Fibroblast of villous mesenchyme (primary cell): ENCODE data around the gene ELANE. TPM values are rescaled to one million over a fixed set of nuclear protein-coding genes. Genes with fewer than 3 reads are reported as not detected.
A peak's percentile ranks its signal among the peaks of the same experiment; 100 is the strongest.

Experiments used
- DNase-seq: peaks from one replicate; pipeline ENCODE4 v3.0.0-alpha.2; 2010; ENCODE audit warnings: low read depth
- H3K4me3 ChIP-seq: 2 replicates; pipeline ENCODE4 v1.5.1; 2011; ENCODE audit warnings: low read depth, mild to moderate bottlenecking, low read length
- total RNA-seq: library from RNA; depleted of rRNA; stranded (reverse); fragments of >200 nt; gene quantifications from 2 replicates; pipeline ENCODE4 v1.2.3, GENCODE V29; 2012
- TF ChIP-seq, protein P1 (sequence below): IDR thresholded peaks from 2 replicates; pipeline ENCODE4 v1.5.1; 2012; ENCODE audit warnings: low read depth, mild to moderate bottlenecking, low read length; ENCODE audit not compliant: insufficient read depth

Gene ELANE
- not detected in 2 replicates for total RNA-seq

DNA sequence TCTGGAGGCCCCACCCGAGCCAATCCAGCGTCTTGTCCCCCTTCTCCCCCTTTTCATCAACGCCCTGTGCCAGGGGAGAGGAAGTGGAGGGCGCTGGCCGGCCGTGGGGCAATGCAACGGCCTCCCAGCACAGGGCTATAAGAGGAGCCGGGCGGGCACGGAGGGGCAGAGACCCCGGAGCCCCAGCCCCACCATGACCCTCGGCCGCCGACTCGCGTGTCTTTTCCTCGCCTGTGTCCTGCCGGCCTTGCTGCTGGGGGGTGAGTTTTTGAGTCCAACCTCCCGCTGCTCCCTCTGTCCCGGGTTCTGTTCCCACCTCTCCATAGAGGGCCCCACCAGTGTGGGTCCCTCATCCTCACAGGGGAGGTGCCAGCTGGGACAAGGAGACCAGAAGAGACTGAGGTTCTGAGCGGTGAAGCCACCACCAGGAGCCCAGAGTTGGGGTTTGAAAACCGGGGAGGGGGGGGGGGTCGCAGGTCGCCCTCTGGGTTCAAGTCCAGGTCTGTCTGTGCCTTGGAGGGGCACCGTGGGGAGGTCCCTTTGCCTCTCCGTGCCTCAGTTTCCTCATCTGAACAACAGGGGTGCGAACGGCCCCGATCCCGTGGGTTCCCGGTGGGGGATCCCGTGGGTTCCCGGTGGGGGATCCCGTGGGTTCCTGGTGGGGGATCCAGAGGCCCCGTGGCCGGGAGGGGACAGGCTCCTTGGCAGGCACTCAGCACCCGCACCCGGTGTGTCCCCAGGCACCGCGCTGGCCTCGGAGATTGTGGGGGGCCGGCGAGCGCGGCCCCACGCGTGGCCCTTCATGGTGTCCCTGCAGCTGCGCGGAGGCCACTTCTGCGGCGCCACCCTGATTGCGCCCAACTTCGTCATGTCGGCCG, at the start of gene ELANE:
TSS of gene ELANE (plus strand) at position 168 of the 878 bp plus-strand sequence. CDS start at position 194, 26 bp downstream.
- no peak for DNase-seq
- no peak within 1 kb of the TSS for H3K4me3 ChIP-seq
- TF ChIP-seq, protein P1, sequence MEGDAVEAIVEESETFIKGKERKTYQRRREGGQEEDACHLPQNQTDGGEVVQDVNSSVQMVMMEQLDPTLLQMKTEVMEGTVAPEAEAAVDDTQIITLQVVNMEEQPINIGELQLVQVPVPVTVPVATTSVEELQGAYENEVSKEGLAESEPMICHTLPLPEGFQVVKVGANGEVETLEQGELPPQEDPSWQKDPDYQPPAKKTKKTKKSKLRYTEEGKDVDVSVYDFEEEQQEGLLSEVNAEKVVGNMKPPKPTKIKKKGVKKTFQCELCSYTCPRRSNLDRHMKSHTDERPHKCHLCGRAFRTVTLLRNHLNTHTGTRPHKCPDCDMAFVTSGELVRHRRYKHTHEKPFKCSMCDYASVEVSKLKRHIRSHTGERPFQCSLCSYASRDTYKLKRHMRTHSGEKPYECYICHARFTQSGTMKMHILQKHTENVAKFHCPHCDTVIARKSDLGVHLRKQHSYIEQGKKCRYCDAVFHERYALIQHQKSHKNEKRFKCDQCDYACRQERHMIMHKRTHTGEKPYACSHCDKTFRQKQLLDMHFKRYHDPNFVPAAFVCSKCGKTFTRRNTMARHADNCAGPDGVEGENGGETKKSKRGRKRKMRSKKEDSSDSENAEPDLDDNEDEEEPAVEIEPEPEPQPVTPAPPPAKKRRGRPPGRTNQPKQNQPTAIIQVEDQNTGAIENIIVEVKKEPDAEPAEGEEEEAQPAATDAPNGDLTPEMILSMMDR = no peak

DNA sequence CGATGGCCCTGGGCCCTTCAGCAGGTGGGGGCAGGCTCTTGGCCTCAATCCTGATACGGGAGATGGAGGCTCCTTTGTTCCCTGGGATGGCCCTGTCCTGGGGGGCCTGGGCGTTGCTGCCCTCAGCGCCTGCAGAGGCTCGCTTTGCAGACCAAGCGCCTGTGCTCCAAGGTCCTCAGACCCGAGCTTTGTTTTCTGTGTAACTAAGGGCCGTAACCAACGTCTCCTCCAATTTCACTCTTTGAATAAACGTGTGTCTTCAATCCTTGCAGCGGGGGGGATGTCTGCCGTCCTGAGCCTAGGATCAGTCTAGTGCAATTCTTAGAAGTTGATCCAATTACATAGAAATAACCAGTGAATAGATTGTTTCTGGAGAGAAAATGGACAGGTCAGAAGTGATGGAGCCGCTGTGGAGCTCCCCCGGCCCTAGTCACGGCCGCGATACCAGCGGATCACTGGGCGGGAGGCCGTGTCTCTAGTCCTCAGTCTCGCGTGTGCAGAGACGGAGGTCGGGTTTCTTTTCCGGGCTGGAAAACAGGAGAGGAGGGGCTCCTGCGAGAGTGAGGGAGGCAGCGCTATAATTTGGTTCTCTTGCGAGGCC, 49.5 kb upstream of the ELANE start:
- peak overlapping the region; percentile 91 for H3K4me3 ChIP-seq
- no peak for DNase-seq

DNA sequence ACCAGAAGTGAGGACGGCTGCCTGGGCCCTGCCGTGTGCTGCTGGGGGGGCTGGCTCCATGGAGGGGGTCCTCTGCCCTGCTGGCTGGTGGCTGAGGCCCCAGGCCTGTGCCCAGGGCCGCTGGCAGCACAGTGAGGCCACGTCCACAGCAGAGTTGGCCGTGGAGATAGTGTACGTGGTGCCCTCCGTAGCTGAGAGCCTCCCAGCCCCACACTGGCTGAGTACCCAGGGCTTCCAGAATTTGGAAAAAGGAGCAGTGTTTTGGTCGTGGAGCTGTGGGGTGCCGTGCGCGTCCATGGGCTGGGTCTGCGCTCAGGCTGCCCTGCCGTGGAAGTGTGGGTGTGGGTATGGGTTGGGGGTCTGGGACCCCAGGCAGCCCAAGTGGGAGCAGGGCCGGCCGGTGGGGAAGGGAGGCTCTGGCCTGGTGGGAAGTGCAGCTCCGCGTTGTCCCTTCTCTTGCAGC, 49.0 kb upstream of the ELANE start:
- DNase-seq = no peak

More for the DNA sequence above, 49.5 kb upstream of the ELANE start:
- TF ChIP-seq, protein P1 = no peak

DNA sequence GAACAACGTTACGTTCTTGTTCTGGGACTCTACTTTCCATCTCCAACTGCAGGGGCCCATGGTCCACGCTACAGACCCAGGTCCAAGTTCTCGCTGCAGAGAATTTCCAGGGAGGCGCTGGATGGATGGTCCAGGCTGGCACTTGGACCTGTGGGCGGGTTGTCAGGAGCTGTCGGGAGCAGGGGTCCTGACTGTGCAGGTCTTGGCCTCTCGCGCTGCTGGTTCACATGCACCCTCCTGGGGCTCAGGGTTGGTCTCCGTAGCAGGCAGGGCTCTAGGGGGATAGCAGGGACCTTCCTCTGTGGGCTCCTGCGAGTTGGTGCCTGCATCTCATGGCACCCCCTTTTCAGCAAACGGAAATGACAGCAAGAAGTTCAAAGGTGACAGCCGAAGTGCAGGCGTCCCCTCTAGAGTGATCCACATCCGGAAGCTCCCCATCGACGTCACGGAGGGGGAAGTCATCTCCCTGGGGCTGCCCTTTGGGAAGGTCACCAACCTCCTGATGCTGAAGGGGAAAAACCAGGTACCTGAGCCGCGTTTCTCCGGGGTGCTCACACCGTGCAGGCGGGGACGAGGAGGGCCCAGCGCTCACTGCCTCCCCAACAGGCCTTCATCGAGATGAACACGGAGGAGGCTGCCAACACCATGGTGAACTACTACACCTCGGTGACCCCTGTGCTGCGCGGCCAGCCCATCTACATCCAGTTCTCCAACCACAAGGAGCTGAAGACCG, 48.3 kb upstream of the ELANE start:
- H3K4me3 ChIP-seq = no peak overlapping the region
- no peak for DNase-seq
- TF ChIP-seq, protein P1 = no peak

More for the DNA sequence above, 49.0 kb upstream of the ELANE start:
- TF ChIP-seq, protein P1 = no peak
- no peak overlapping the region for H3K4me3 ChIP-seq

DNA sequence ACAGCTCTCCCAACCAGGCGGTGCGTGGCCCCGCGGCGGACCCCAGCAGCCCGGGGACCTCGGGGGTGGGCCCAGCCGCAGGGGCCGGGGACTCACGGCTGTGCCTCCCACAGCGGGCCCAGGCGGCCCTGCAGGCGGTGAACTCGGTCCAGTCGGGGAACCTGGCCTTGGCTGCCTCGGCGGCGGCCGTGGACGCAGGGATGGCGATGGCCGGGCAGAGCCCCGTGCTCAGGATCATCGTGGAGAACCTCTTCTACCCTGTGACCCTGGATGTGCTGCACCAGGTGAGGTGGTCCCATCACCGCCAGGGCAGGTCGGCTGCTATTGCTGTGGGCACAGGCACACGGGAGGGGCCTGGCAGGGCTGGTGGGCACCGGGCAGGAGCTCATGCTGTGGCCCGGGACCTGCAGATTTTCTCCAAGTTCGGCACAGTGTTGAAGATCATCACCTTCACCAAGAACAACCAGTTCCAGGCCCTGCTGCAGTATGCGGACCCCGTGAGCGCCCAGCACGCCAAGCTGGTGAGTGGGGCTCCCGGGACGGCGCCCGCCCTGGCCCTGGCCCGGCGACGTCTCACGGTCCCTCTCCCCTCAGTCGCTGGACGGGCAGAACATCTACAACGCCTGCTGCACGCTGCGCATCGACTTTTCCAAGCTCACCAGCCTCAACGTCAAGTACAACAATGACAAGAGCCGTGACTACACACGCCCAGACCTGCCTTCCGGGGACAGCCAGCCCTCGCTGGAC, 47.5 kb upstream of the ELANE start:
- no peak overlapping the region for H3K4me3 ChIP-seq
- TF ChIP-seq, protein P1 = no peak
- DNase-seq = no peak

DNA sequence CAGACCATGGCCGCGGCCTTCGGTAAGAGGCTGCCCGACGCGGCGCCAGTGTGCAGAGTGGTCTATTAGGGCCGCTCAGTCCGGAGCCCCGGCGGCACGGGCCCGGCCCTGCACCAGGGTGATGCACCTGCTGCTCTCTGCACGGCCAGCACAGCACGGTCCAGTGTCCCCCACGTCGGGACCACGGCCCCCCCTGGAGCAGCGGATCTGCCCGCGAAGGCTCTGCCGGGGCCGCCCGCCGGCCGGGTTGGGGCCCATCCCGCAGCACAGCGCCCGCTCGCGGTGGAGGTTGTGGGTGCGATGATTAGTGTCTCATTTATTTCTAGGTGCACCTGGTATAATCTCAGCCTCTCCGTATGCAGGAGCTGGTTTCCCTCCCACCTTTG, 46.9 kb upstream of the ELANE start:
- DNase-seq = no peak
- TF ChIP-seq, protein P1 = no peak
- H3K4me3 ChIP-seq = no peak overlapping the region
